Body of pancreas (tissue), 4 donors: Measurements from ENCODE around the gene CNTN2. TPM values are rescaled to one million over a fixed set of nuclear protein-coding genes. Genes with fewer than 3 reads are reported as not detected.

ENCODE experiments used
- ATAC-seq: fragments of 150-250 bp; one replicate; pipeline ENCODE4 v1.9.1; 2016
- DNase-seq, 4 donors: peaks; one replicate each; pipeline ENCODE4 v3.0.0-alpha.2; 2019
- H3K27ac ChIP-seq, 4 donors: fragments of 200-600 bp; sonication (generic); 1 replicate in 3 of 4; 2 replicates in 1 of 4; pipeline versions ENCODE4 v1.5.1 to v1.6.1; 2016 to 2019; ENCODE audit warnings: mild to moderate bottlenecking in 1 of 4, mixed read lengths in 1 of 4, moderate library complexity in 1 of 4
- H3K27me3 ChIP-seq, 2 donors: fragments of 200-600 bp; sonication (generic); one replicate each; pipeline ENCODE4 v1.6.0; 2016; ENCODE audit warnings: mild to moderate bottlenecking in 1 of 2
- H3K36me3 ChIP-seq, 2 donors: fragments of 200-600 bp; sonication (generic); replicated peaks in 1 of 2; 2 replicates each; pipeline ENCODE4 v1.5.1; 2016; ENCODE audit warnings: low read depth in 2 of 2; ENCODE audit not compliant: insufficient read depth in 1 of 2
- H3K4me1 ChIP-seq: fragments of 200-600 bp; sonication (generic); one replicate; pipeline ENCODE4 v1.6.0; 2016
- H3K4me3 ChIP-seq, 2 donors: fragments of 200-600 bp; sonication (generic); 1 replicate in 1 of 2; 2 replicates in 1 of 2; pipeline ENCODE4 v1.5.1; 2016 to 2019
- H3K9me3 ChIP-seq, 3 donors: fragments of 200-600 bp; sonication (generic); 1 replicate in 2 of 3; 2 replicates in 1 of 3; pipeline ENCODE4 v1.5.1; 2016
- POLR2A ChIP-seq, 3 donors: fragments of 450-650 bp; IDR thresholded peaks; one replicate each; pipeline ENCODE4 v1.6.1; 2016; ENCODE audit warnings: antibody characterized with exemption in 3 of 3, mild to moderate bottlenecking in 2 of 3
- WGBS, 2 donors: methylation state at CpG; one replicate each; pipeline ENCODE4 v1.1.5; 2017; 5-methylcytosine and 5-hydroxymethylcytosine counted together
- intact Hi-C: fragments of 100-400 bp; cut with DNase I; formaldehyde crosslinking; loops from one replicate; pipeline ENCODE4 v1.15.1; 2023
- total RNA-seq, 2 donors: library from RNA; depleted of rRNA; stranded (reverse); fragments of >200 nt; gene quantifications; one replicate each; pipeline ENCODE4 v1.1.0, GENCODE V29; 2016
- TF ChIP-seq, protein P1 (sequence below), 7 experiments: fragments of 450-650 bp in 4 of 7; fragments of 200-600 bp in 3 of 7; sonication (generic) in 3 of 7; IDR thresholded peaks; one replicate each; pipeline ENCODE4 v1.5.1; 2016 to 2019; ENCODE audit warnings: antibody characterized with exemption in 7 of 7

The CNTN2 gene
- total RNA-seq, 2 donors from 2014 or later, result not detected

GRCh38 chr1:205056956-205057568 is 14.1 kb downstream of the CNTN2 start:
- Histone ChIP-seq H3K4me3 (no peak overlapping the region), H3K9me3 (no peaks in the 10 kb centered on the region), H3K36me3 (no peaks in the 10 kb centered on the region), H3K27me3 (no peaks in the 10 kb centered on the region), H3K27ac (no peak overlapping the region), H3K4me1 (peaks cover 6% of the 10 kb centered on the region)
- no peak for DNase-seq
- WGBS, 2 donors, result 87 to 90% methylated on average over 6 of the region's 6 CpGs
- TF ChIP-seq POLR2A (IDR thresholded peaks at IDR 0.05), result no peak
- TF ChIP-seq, protein P1, sequence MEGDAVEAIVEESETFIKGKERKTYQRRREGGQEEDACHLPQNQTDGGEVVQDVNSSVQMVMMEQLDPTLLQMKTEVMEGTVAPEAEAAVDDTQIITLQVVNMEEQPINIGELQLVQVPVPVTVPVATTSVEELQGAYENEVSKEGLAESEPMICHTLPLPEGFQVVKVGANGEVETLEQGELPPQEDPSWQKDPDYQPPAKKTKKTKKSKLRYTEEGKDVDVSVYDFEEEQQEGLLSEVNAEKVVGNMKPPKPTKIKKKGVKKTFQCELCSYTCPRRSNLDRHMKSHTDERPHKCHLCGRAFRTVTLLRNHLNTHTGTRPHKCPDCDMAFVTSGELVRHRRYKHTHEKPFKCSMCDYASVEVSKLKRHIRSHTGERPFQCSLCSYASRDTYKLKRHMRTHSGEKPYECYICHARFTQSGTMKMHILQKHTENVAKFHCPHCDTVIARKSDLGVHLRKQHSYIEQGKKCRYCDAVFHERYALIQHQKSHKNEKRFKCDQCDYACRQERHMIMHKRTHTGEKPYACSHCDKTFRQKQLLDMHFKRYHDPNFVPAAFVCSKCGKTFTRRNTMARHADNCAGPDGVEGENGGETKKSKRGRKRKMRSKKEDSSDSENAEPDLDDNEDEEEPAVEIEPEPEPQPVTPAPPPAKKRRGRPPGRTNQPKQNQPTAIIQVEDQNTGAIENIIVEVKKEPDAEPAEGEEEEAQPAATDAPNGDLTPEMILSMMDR (IDR thresholded peaks at IDR 0.05), result no peak
- intact Hi-C loops, result loop anchor here (5.0 kb wide), 1 partner anchor 65 kb away; no protein-coding TSS in a partner anchor
- ATAC-seq, result no peak

GRCh38 chr1:205057808-205058575 is 15.0 kb downstream of the CNTN2 start:
- 84 to 95% methylated on average over 10 to 14 of the region's 19 CpGs for WGBS, 2 donors
- no peak for ATAC-seq
- intact Hi-C loops, result loop anchor here (5.0 kb wide), 1 partner anchor 66 kb away; no protein-coding TSS in a partner anchor
- H3K27ac ChIP-seq, result no peak overlapping the region
- H3K36me3 ChIP-seq, result no peaks in the 10 kb centered on the region
- no peaks in the 10 kb centered on the region for H3K27me3 ChIP-seq
- no peak for DNase-seq
- H3K4me1 ChIP-seq, result peaks cover 6% of the 10 kb centered on the region
- no peak overlapping the region for H3K4me3 ChIP-seq
- no peak for TF ChIP-seq POLR2A (IDR thresholded peaks at IDR 0.05)
- H3K9me3 ChIP-seq, result no peaks in the 10 kb centered on the region

DNA sequence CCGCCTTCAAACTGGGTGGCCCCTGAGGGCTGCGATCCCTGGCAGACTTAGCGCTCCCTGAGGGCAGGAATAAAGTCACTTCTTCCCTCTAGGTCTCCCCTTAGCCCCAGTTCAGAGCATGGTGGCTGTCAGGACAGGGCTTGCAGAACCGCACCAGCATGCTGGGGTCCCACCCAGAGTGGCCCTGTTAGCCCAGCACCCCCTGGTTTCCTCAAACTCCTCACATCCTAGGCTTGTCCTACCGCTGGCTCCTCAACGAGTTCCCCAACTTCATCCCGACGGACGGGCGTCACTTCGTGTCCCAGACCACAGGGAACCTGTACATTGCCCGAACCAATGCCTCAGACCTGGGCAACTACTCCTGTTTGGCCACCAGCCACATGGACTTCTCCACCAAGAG is 15.8 kb downstream of the CNTN2 start:
- WGBS, 2 donors, result 88 to 91% methylated on average over 12 of the region's 12 CpGs
- H3K4me3 ChIP-seq, result no peak overlapping the region
- H3K27ac ChIP-seq, result no peak overlapping the region
- no peaks in the 10 kb centered on the region for H3K27me3 ChIP-seq
- no peak for DNase-seq
- intact Hi-C loops, result loop anchor here (5.0 kb wide), 1 partner anchor 67 kb away; no protein-coding TSS in a partner anchor
- peaks cover 6% of the 10 kb centered on the region for H3K4me1 ChIP-seq
- TF ChIP-seq POLR2A (IDR thresholded peaks at IDR 0.05), result no peak
- TF ChIP-seq, protein P1 (IDR thresholded peaks at IDR 0.05), result no peak
- H3K36me3 ChIP-seq, result no peaks in the 10 kb centered on the region
- no peaks in the 10 kb centered on the region for H3K9me3 ChIP-seq
- ATAC-seq, result no peak

DNA sequence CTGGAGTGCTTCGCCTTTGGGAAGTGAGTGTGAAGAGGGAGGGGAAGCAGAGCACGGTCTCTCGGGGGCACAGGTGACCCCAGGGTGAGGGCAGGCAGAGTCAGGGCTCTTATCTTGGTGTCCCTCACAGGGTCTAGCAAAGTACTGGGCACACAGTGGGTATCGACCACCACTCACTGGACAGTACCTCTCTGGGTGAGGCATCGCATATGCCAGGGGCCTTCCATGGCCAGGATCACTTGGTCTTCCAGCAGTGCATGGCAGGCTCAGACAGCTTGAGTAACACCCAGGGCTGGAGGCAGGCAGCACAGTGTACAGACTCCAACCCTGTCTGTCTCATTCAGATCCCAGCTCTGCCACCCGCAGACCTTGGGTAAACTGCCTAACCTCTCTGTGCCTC is 16.6 kb downstream of the CNTN2 start:
- intact Hi-C loops, result loop anchor here (5.0 kb wide), 1 partner anchor 67 kb away; no protein-coding TSS in a partner anchor
- H3K4me1 ChIP-seq, result peaks cover 6% of the 10 kb centered on the region
- H3K27me3 ChIP-seq, result no peaks in the 10 kb centered on the region
- 87 to 100% methylated on average over 1 to 6 of the region's 6 CpGs for WGBS, 2 donors
- DNase-seq (no peak), ATAC-seq (no peak)
- H3K36me3 ChIP-seq, result no peaks in the 10 kb centered on the region
- H3K9me3 ChIP-seq, result no peaks in the 10 kb centered on the region
- H3K27ac ChIP-seq, result no peak overlapping the region
- no peak overlapping the region for H3K4me3 ChIP-seq
- TF ChIP-seq, protein P1 (IDR thresholded peaks at IDR 0.05), result no peak
- TF ChIP-seq POLR2A (IDR thresholded peaks at IDR 0.05), result no peak

DNA sequence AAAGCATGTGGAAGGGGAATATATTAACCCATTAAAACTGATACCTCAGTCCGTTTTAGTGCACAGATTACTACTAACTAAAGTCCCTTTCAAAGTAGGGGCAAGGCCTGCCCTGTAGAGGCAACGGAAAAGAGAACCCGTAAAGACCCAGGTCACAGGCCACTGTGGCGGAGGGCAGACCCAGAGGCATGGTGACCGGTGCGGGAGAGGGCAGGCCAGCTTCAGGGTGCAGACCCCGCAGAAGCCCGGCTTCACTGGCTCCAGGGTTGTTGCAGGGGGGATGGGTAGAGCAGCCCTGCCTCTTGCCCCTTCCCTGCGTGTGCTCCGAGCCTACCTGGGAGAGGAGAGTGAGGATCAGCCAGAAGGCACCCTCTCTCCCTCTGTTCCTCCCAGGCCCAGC is 17.7 kb downstream of the CNTN2 start:
- Histone ChIP-seq H3K27ac (no peak overlapping the region), H3K9me3 (no peaks in the 10 kb centered on the region), H3K4me3 (no peak overlapping the region), H3K4me1 (peaks cover 6% of the 10 kb centered on the region), H3K36me3 (no peaks in the 10 kb centered on the region), H3K27me3 (no peaks in the 10 kb centered on the region)
- DNase-seq, result no peak
- intact Hi-C loops, result no loop called here
- WGBS, 2 donors, result 80 to 89% methylated on average over 8 to 10 of the region's 10 CpGs
- TF ChIP-seq, protein P1 (IDR thresholded peaks at IDR 0.05), result no peak
- TF ChIP-seq POLR2A (IDR thresholded peaks at IDR 0.05), result no peak
- ATAC-seq, result no peak
